ENCODE measurements around the gene AGPAT3. TPM values are rescaled to one million over a fixed set of nuclear protein-coding genes. Genes with fewer than 3 reads are reported as not detected.

The AGPAT3 gene
- total and polyA plus RNA-seq, 2 donors (not counting 3 experiments of a cell fraction or from before 2014, with no cell fraction given): 39.9 to 76.7 TPM

GRCh38 chr21:44024257-44024656 is 159.2 kb downstream of the AGPAT3 start:
- H3K27me3 ChIP-seq (ENCODE audit: control insufficient read depth in 2 of 2, insufficient read depth in 2 of 2, low read length in 2 of 2): no peaks in the 10 kb centered on the region
- H3K9ac ChIP-seq (replicated peaks; ENCODE audit: extremely low read depth, insufficient read depth, low read length): no peak overlapping the region
- H3K4me1 ChIP-seq (ENCODE audit: control insufficient read depth, extremely low read depth, insufficient read depth, low read length): peaks cover 3% of the 10 kb centered on the region
- H3K9me1 ChIP-seq (replicated peaks; ENCODE audit: control insufficient read depth, extremely low read depth, insufficient read depth, low read length): no peaks in the 10 kb centered on the region
- H2AFZ ChIP-seq (ENCODE audit: low read depth, low read length): no peak overlapping the region
- intact Hi-C loops (cut with micrococcal nuclease) (no loop called here), dilution Hi-C loops (cut with MboI; ENCODE audit: extremely low pct_ligation_motif_present, low sequenced_read_pairs) (no loop called here)
- TF ChIP-seq EZH2 (IDR thresholded peaks at IDR 0.05; ENCODE audit: borderline replicate concordance, low read depth, low read length, severe bottlenecking) (no peak), JUN (IDR thresholded peaks at IDR 0.05; ENCODE audit: borderline replicate concordance, insufficient read depth, insufficient read length, low read depth) (no peak), FOS (IDR thresholded peaks at IDR 0.05; ENCODE audit: borderline replicate concordance, insufficient read depth, low read length) (no peak), MAX (IDR thresholded peaks at IDR 0.05; ENCODE audit: insufficient read depth, insufficient read length) (no peak), MYC (IDR thresholded peaks at IDR 0.05; ENCODE audit: low read depth, low read length) (no peak), POLR2A (IDR thresholded peaks at IDR 0.05; ENCODE audit: low read depth, low read length) (no peak), CTCF (IDR thresholded peaks at IDR 0.05; ENCODE audit: extremely low read depth in 1 of 2, insufficient read depth in 1 of 2, low read depth in 1 of 2, low read length in 2 of 2) (no peak), GATA2 (IDR thresholded peaks at IDR 0.05; ENCODE audit: insufficient read depth, insufficient read length, low read depth, low read length) (no peak), POLR2AphosphoS5 (IDR thresholded peaks at IDR 0.05; ENCODE audit: insufficient read depth, low read depth, low read length) (no peak)
- peaks cover 91% of the 10 kb centered on the region for H3K79me2 ChIP-seq (ENCODE audit: control insufficient read depth, insufficient read depth, low read length)
- H4K20me1 ChIP-seq (replicated peaks; ENCODE audit: control insufficient read depth, extremely low read depth, insufficient read depth, low read length): peaks cover 6% of the 10 kb centered on the region
- no peak overlapping the region for H3K27ac ChIP-seq (ENCODE audit: insufficient read depth, low read depth, low read length)
- no peak for FAIRE-seq
- BruUV-seq (replicated peaks): no TSS peak
- H3K4me2 ChIP-seq (ENCODE audit: insufficient read depth, low read length): no peak overlapping the region
- DNase-seq (ENCODE audit: low read depth, low spot score): no peak
- ChIA-PET CTCF (no interaction called here), POLR2A (no interaction called here)
- H3K4me3 ChIP-seq (replicated peaks in 1 of 3; ENCODE audit: insufficient read depth in 1 of 3, low read depth in 1 of 3, low read length in 3 of 3): no peak overlapping the region
- no peaks in the 10 kb centered on the region for H3K9me3 ChIP-seq (replicated peaks; ENCODE audit: control insufficient read depth, insufficient read depth, low read length)
- H3K36me3 ChIP-seq (ENCODE audit: control insufficient read depth in 2 of 2, extremely low read depth in 1 of 2, insufficient read depth in 2 of 2, low read length in 2 of 2): no peaks in the 10 kb centered on the region
